CD14-positive monocyte (primary cell): Measurements from ENCODE around the gene SNN. TPM values are rescaled to one million over a fixed set of nuclear protein-coding genes. Genes with fewer than 3 reads are reported as not detected.
A peak's percentile ranks its signal among the peaks of the same experiment; 100 is the strongest.

Experiments
- DNase-seq, 3 donors: peaks; one replicate each; pipeline ENCODE4 v3.0.0-alpha.2; 2011 to 2022
- H2AFZ ChIP-seq: 2 replicates; pipeline ENCODE4 v1.6.0; 2012; ENCODE audit warnings: mild to moderate bottlenecking, low read depth, low read length, inconsistent platforms; ENCODE audit not compliant: insufficient read depth, poor library complexity, severe bottlenecking
- H3K27ac ChIP-seq, 2 donors: 1 replicate in 1 of 2; 2 replicates in 1 of 2; pipeline ENCODE4 v1.5.1; 2012 to 2013; ENCODE audit warnings: low read length in 2 of 2, control low read depth in 1 of 2, inconsistent platforms in 1 of 2, low read depth in 1 of 2, mild to moderate bottlenecking in 1 of 2
- H3K27me3 ChIP-seq, 2 donors: one replicate each; pipeline versions ENCODE4 v1.6.0 to v1.6.1; 2011 to 2013; ENCODE audit warnings: low read length in 2 of 2; ENCODE audit not compliant: control insufficient read depth in 2 of 2, insufficient read depth in 2 of 2
- H3K36me3 ChIP-seq, 2 donors: replicated peaks in 1 of 2; 1 replicate in 1 of 2; 2 replicates in 1 of 2; pipeline versions ENCODE4 v1.5.1 to v1.6.1; 2012 to 2013; ENCODE audit warnings: low read length in 2 of 2, control low read depth in 1 of 2, inconsistent platforms in 1 of 2, mild to moderate bottlenecking in 1 of 2; ENCODE audit not compliant: insufficient read depth in 2 of 2, control insufficient read depth in 1 of 2
- H3K4me1 ChIP-seq, 2 donors: 1 replicate in 1 of 2; 2 replicates in 1 of 2; pipeline versions ENCODE4 v1.5.1 to v1.6.1; 2012 to 2013; ENCODE audit warnings: low read length in 2 of 2, control low read depth in 1 of 2, inconsistent platforms in 1 of 2, mild to moderate bottlenecking in 1 of 2, moderate library complexity in 1 of 2; ENCODE audit not compliant: insufficient read depth in 2 of 2, control insufficient read depth in 1 of 2
- H3K4me2 ChIP-seq: replicated peaks from 2 replicates; pipeline ENCODE3; 2012; ENCODE audit warnings: low read length, moderate library complexity, mild to moderate bottlenecking; ENCODE audit not compliant: poor library complexity, severe bottlenecking; ENCODE audit errors: extremely low read depth
- H3K4me3 ChIP-seq, 3 experiments: fragments of 200-600 bp in 1 of 3; sonication (generic) in 1 of 3; replicated peaks in 1 of 3; 1 replicate in 2 of 3; 2 replicates in 1 of 3; pipeline ENCODE4 v1.5.1; 2011 to 2013; ENCODE audit warnings: low read length in 3 of 3, mild to moderate bottlenecking in 3 of 3, control low read depth in 2 of 3, low read depth in 2 of 3, inconsistent platforms in 1 of 3, moderate library complexity in 1 of 3
- H3K79me2 ChIP-seq: 2 replicates; pipeline ENCODE4 v1.6.0; 2012; ENCODE audit warnings: mild to moderate bottlenecking, control low read depth, inconsistent platforms, low read length, moderate library complexity; ENCODE audit not compliant: insufficient read depth
- H3K9ac ChIP-seq: 2 replicates; pipeline ENCODE4 v1.6.0; 2017; ENCODE audit warnings: low read length, mild to moderate bottlenecking; ENCODE audit not compliant: insufficient read depth, poor library complexity, severe bottlenecking
- H3K9me3 ChIP-seq, 2 donors: replicated peaks in 1 of 2; 1 replicate in 1 of 2; 2 replicates in 1 of 2; pipeline versions ENCODE4 v1.5.1 to v1.6.1; 2012 to 2013; ENCODE audit warnings: low read length in 2 of 2, control low read depth in 1 of 2; ENCODE audit not compliant: control insufficient read depth in 1 of 2, insufficient read depth in 1 of 2
- H4K20me1 ChIP-seq: 2 replicates; pipeline ENCODE4 v1.6.0; 2012; ENCODE audit warnings: mild to moderate bottlenecking, low read length, control low read depth, moderate library complexity; ENCODE audit not compliant: insufficient read depth
- H3K27ac Mint-ChIP-seq, 7 donors: one replicate each; pipeline ENCODE4 v1.8.0; 2020; ENCODE audit warnings: mild to moderate bottlenecking in 7 of 7, mixed read lengths in 7 of 7, moderate library complexity in 6 of 7, inconsistent platforms in 2 of 7
- H3K27me3 Mint-ChIP-seq, 3 donors: one replicate each; pipeline ENCODE4 v1.8.0; 2021 to 2022; ENCODE audit warnings: low read depth in 3 of 3, mild to moderate bottlenecking in 3 of 3, mixed read lengths in 3 of 3, moderate library complexity in 3 of 3, inconsistent platforms in 1 of 3
- H3K36me3 Mint-ChIP-seq, 2 donors: one replicate each; pipeline ENCODE4 v1.8.0; 2020; ENCODE audit warnings: mixed read lengths in 2 of 2, inconsistent platforms in 1 of 2, mild to moderate bottlenecking in 1 of 2
- H3K4me1 Mint-ChIP-seq: one replicate; pipeline ENCODE4 v1.8.0; 2020; ENCODE audit warnings: mild to moderate bottlenecking, mixed read lengths
- H3K4me3 Mint-ChIP-seq, 2 donors: one replicate each; pipeline ENCODE4 v1.8.0; 2020; ENCODE audit warnings: mild to moderate bottlenecking in 2 of 2, mixed read lengths in 2 of 2, moderate library complexity in 1 of 2
- H3K9me3 Mint-ChIP-seq, 7 donors: one replicate each; pipeline ENCODE4 v1.8.0; 2020 to 2022; ENCODE audit warnings: mixed read lengths in 7 of 7, mild to moderate bottlenecking in 6 of 7, moderate library complexity in 6 of 7, inconsistent platforms in 2 of 7
- WGBS: methylation state at CpG from one replicate; pipeline ENCODE4 v1.1.5; 2013; ENCODE audit warnings: missing lambda C conversion rate; ENCODE audit not compliant: insufficient coverage; 5-methylcytosine and 5-hydroxymethylcytosine counted together
- intact Hi-C, 2 donors: fragments of 100-400 bp; cut with micrococcal nuclease; formaldehyde crosslinking; loops; one replicate each; pipeline versions ENCODE4 v1.15.0 to v1.15.1; 2023
- polyA plus RNA-seq, 3 donors: library from polyadenylated mRNA; depleted of rRNA in 1 of 3; unstranded in 2 of 3; stranded (reverse) in 1 of 3; fragments of 300-500 nt in 2 of 3; fragments of >200 nt in 1 of 3; fragmentation: Illumina TruSeq in 2 of 3; gene quantifications; 1 replicate in 2 of 3; 2 replicates in 1 of 3; pipeline ENCODE4 v1.2.3, GENCODE V29; 2012 to 2021
- TF ChIP-seq, protein P1 (sequence below): fragments of 200-600 bp; IDR thresholded peaks from one replicate; pipeline ENCODE4 v1.8.0; 2022; ENCODE audit warnings: antibody characterized with exemption, mild to moderate bottlenecking

Gene SNN
- polyA plus RNA-seq, 3 donors: 89.4 to 111 (median 91.7) TPM

DNA sequence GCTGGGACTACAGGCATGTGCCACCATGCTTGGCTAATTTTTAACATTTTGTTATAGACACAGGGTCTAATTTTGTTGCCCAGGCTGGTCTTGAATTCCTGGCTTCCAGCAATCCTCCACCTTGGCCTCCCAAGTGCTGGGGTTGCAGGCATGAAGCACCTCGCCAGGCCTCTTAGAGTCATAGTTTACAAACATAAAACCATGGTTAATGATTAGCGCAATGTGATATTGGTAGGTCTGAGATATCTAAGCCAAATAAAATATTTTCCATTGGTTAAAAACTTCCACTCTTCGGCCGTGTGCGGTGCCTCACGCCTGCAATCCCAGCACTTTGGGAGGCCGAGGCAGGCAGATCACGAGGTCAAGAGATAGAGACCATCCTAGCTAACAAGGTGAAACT, 57.8 kb downstream of the SNN start:
- DNase-seq: no peak
- Mint-ChIP-seq H3K4me1 (peaks cover 40% of the 10 kb centered on the region), H3K27ac (no peak overlapping the region), H3K4me3 (no peak overlapping the region), H3K9me3 (no peaks in the 10 kb centered on the region), H3K36me3 (peaks cover 73 to 94% of the 10 kb centered on the region in 2 donors), H3K27me3 (peaks cover 0 to 2% (median 0%) of the 10 kb centered on the region in 3 donors)
- intact Hi-C loops: no loop called here
- H2AFZ ChIP-seq: no peak overlapping the region
- no peak overlapping the region for H3K4me3 ChIP-seq
- H4K20me1 ChIP-seq: peaks cover 68% of the 10 kb centered on the region
- WGBS: no CpG with 5 or more reads among the region's 8 CpGs
- H3K4me2 ChIP-seq: no peak overlapping the region
- no peaks in the 10 kb centered on the region for H3K27me3 ChIP-seq
- TF ChIP-seq, protein P1, sequence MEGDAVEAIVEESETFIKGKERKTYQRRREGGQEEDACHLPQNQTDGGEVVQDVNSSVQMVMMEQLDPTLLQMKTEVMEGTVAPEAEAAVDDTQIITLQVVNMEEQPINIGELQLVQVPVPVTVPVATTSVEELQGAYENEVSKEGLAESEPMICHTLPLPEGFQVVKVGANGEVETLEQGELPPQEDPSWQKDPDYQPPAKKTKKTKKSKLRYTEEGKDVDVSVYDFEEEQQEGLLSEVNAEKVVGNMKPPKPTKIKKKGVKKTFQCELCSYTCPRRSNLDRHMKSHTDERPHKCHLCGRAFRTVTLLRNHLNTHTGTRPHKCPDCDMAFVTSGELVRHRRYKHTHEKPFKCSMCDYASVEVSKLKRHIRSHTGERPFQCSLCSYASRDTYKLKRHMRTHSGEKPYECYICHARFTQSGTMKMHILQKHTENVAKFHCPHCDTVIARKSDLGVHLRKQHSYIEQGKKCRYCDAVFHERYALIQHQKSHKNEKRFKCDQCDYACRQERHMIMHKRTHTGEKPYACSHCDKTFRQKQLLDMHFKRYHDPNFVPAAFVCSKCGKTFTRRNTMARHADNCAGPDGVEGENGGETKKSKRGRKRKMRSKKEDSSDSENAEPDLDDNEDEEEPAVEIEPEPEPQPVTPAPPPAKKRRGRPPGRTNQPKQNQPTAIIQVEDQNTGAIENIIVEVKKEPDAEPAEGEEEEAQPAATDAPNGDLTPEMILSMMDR: no peak
- H3K79me2 ChIP-seq: peaks cover 71% of the 10 kb centered on the region
- peaks cover 60 to 85% of the 10 kb centered on the region in 2 donors for H3K36me3 ChIP-seq
- no peaks in the 10 kb centered on the region for H3K9me3 ChIP-seq
- H3K27ac ChIP-seq: no peak overlapping the region
- no peak overlapping the region for H3K9ac ChIP-seq
- H3K4me1 ChIP-seq: peaks cover 24 to 27% of the 10 kb centered on the region in 2 donors

- H3K4me3 Mint-ChIP-seq: peak overlapping the region in 1 of 2 donors; percentile 16
- peaks cover 75 to 95% of the 10 kb centered on the region in 2 donors for H3K36me3 Mint-ChIP-seq
- TF ChIP-seq, protein P1: no peak
- H3K4me2 ChIP-seq: peak overlapping the region; percentile 24
- WGBS: 0% methylated on average over 2 of the region's 4 CpGs
- peak overlapping the region; percentile 81 to 91 (median 85) for H3K27ac Mint-ChIP-seq
- peak overlapping the region; percentile 71 to 78 for H3K27ac ChIP-seq
- no peak overlapping the region for H2AFZ ChIP-seq
- peak; percentile 68 to 80 (median 71) for DNase-seq
- peaks cover 41% of the 10 kb centered on the region for H3K4me1 Mint-ChIP-seq
- H3K4me1 ChIP-seq: peaks cover 24 to 27% of the 10 kb centered on the region in 2 donors
- no peak overlapping the region for H3K9ac ChIP-seq
- no peaks in the 10 kb centered on the region for H3K9me3 Mint-ChIP-seq
- H3K27me3 ChIP-seq: no peaks in the 10 kb centered on the region
- peak overlapping the region in 1 of 3 experiments; percentile 41 for H3K4me3 ChIP-seq
- peaks cover 83% of the 10 kb centered on the region for H3K79me2 ChIP-seq
- no peaks in the 10 kb centered on the region for H3K9me3 ChIP-seq
- intact Hi-C loops: no loop called here
- H4K20me1 ChIP-seq: peaks cover 70% of the 10 kb centered on the region
- peaks cover 60 to 85% of the 10 kb centered on the region in 2 donors for H3K36me3 ChIP-seq
- H3K27me3 Mint-ChIP-seq: peaks cover 0 to 2% (median 0%) of the 10 kb centered on the region in 3 donors
Observed at GRCh38 chr16:11727796-11728543, 59.7 kb downstream of the SNN start.

Other genes with a start within 250 kb of the SNN start
- 100 to 1,000 TPM in 1 of 3 donors, 10 to 100 TPM in 2; 67.9 to 118 (median 69.0) TPM for gene LITAF, start 81.5 kb upstream of the SNN start, polyA plus RNA-seq
- gene TXNDC11, start 74.4 kb downstream of the SNN start, polyA plus RNA-seq: 10 to 100 TPM; 32.9 to 60.0 (median 40.6) TPM
- gene ZC3H7A, start 128.8 kb downstream of the SNN start, polyA plus RNA-seq: 10 to 100 TPM; 22.6 to 62.0 (median 27.5) TPM
- 100 to 1,000 TPM in 2 of 3 donors, 10 to 100 TPM in 1; 46.1 to 182 (median 124) TPM for gene RSL1D1, start 183.1 kb downstream of the SNN start, polyA plus RNA-seq
- gene GSPT1, start 247.5 kb downstream of the SNN start, polyA plus RNA-seq: 10 to 100 TPM; 22.4 to 48.3 (median 47.9) TPM